Glomerular visceral epithelial cell (primary cell): ENCODE measurements around the gene CD55.

Experiments
- DNase-seq: peaks from one replicate; pipeline ENCODE4 v3.0.0-alpha.2; 2016; ENCODE audit errors: extremely low spot score

Gene CD55

DNA sequence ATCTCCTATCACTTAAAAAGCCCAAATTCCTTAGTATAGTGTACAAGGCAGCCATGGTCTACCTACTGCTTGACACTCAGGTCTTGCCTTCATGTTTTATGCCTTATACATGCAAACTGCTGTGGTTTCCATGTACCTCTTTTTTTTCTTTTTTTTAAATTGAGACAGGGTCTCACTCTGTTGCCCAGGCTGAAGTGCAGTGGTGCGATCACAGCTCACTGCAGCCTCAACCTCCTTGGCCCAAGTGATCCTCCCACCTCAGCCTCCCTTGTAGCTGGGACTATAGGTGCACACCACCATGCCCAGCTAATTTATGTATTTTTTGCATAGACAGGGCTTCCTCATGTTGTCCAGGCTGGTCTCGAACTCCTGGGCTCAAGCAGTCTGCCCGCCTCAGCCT lies 8.0 kb downstream of the CD55 start:
- DNase-seq = no peak

DNA sequence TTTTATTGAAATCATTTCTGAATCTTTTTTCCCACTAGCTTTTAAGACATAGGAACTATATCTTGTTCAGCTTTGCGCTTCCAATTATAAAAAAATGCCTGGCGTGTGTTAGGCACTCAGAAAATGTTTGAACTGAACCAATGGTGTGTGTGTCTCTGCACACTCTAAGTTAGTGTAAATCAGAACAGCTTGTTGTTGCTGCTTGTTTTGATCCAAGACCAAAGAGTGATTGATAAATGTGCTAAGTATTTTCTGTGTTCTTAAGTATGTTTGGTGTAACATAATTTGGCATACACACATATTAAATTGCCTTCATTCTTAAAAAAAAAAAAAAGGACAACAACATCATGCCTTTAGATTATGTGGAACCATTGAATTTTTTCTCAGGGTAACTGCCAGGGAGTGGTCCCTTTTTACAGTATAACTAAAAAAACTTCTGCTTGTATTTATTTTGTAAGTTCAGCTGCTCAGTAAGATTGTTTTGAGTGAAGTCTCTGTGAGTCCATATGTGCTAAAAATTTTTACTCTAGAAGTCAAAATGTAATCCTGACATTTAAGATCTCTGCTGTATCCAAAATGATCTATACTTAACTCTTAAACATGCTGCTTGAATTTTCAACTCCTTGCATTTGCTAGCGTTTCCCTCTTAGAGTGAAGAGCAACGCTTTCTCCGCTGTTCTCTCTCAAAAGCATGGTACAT lies 8.7 kb downstream of the CD55 start:
- DNase-seq = no peak

DNA sequence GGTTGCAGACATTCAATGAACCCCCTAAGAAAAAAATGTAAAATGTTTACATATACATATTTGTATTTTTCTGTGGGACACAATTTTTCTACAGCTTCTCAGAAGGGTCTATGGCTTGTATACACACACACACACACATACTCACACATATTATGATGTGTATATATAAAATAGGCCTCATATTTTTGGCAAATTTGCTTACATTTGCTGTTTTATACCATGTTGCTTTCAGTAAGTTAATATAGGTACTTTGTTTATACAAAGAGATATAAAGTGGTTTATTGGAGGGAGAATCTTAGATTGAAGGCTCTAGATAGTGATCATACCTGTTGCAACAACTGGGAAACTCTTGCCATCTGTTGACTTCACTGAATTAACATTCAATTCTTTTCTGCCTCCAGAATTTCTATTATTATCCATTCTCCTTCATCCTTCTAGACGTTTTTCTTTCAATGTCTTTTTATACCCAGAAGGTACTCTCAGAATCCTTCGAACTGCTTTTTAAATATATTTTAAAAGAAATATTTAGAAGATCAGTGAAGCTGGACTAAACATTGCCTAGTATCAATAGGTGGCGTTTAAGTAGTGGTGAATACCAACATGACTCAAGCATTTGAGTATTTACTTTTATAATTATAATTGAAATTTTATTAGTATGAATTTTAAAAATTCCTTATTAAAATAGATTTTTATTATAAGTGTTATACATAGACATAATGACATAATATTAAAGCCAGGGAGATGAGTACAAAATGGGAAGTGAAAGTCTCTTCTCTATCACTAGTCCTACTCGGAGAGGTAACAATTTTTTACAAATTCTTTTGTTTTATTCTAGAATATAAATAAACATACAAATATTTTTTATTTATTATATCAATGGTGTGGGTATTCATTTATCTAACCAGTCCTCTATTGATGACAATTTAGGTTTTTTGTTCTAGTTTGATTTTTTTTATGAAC lies 10.2 kb downstream of the CD55 start:
- DNase-seq = no peak

DNA sequence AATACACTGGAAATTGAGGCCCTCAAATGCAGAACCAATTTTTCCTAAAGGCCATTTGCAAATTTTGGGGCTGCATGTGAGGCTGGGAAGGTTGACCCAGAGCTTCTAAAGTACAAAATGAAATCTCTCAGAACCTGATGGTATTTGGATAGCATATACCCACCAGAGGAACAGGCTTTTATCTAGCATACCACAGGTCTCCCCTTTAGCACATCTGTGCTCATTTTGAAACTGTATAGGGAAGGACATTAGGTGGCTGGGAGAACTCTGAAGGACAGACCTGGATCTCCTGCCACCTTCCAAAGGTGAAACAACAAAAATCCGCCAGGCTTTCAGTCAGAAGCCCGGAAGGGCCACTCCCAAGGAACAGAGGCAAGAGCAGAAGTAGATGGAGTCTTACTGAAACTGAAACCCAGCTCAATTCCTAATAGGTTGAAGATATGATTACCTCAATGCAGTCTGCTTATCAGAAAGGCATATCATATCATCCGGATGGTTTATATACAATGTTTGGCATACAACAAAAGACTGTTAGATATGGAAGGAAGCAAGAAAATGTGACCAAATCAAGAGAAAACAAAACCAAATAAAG lies 11.6 kb downstream of the CD55 start:
- no peak for DNase-seq

DNA sequence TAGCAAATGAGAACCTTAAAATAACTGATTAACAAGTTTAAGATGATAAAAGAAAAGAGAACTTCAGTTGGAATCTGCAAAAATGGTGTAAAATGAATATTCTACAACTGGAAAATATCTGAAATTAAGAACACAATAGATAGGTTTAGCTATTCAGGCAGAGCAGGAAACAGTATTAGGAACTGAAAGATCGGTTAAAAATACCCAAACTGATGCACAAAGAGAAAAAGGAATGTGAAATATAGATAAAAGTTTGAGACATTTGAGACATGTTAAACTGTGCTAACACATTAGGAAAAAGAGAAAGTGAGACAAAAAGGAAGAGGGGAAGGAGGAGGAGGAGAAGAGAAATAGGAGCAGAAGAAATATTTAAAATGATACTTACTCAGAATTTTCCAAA lies 12.1 kb downstream of the CD55 start:
- no peak for DNase-seq

DNA sequence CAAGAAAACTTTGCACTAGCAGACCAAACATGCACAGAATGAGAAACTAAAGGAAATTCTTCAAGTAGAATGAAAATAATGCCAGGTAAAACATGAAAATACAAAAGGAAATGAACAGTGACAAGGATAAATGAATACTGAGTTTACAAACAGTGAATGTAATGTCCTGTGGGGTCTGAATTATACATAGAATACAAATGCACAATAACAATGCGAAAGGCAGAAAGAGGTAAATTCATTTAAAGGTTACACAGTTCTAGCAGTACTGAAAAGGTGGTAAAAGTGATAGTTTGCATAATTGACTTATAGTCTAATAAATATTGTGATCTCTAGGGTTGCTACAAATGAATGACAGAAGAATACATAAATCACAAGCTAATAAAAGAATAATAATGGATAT lies 12.9 kb downstream of the CD55 start:
- no peak for DNase-seq

DNA sequence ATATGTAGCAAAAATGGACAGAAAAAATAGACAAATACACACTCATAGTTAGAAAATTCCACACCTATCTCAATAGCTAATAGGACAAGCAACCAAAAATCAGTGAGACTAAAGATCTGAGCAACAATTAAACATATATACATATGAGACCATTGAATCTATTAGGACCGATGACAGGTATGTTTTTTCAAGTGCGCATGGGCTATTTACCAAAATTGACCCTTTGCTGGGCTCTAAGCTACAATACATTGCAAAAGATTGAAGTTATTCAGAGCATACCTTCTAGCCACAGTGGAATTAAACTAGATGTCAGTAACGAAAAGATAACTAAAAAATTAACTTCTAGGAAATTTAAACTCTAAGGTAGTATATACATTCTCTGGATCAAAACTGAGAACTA lies 13.7 kb downstream of the CD55 start:
- DNase-seq = no peak

DNA sequence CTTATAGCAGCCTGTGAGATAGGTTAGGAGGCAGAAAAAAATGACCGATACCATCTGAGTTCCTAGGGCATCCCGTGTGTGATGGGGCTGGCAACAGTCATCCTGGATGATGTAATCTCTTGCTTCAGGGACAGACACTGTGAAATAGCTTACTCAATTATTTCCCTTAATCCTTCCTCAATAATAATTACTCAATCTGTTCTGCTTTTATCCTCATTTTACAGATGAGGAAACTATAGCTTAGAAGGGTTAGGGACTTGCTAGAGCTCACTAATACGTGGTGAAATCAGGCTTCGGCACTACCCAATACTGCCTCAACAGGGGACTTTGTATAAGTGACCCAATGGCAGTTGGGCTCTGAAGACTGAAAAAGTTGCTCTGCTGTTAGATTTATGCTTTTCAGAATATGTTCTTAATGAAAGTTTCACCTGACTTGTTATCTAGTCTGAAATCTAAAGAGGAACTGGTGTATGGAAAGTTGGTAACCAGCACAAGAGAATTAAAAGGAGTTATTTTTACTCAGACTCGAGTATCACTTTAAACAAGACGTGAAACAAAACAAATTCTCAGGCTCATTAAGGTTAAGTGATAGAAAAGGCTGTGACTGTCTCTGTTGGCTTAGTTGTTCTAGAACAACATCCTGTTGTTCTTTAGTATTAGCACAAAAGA lies 14.4 kb downstream of the CD55 start:
- DNase-seq = no peak

DNA sequence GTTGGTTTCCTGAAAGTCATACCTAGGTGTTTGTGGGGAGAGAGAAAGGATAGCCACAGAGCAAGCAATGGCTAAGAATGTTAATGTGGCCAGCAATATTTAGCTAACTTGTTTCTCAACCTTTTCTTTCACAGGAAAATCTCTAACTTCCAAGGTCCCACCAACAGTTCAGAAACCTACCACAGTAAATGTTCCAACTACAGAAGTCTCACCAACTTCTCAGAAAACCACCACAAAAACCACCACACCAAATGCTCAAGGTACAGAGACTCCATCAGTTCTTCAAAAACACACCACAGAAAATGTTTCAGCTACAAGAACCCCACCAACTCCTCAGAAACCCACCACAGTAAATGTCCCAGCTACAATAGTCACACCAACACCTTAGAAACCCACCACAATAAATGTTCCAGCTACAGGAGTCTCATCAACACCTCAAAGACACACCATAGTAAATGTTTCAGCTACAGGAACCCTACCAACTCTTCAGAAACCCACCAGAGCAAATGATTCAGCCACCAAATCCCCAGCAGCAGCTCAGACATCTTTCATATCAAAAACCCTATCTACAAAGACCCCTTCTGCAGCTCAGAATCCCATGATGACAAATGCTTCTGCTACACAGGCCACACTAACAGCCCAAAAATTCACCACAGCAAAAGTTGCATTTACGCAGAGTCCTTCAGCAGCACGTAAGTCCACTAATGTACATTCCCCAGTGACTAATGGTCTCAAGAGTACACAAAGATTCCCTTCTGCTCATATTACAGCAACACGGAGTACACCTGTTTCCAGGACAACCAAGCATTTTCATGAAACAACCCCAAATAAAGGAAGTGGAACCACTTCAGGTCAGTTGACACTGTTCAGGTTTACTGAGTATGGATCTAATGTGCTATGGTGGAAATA lies 15.3 kb downstream of the CD55 start:
- DNase-seq = peak; percentile 5

DNA sequence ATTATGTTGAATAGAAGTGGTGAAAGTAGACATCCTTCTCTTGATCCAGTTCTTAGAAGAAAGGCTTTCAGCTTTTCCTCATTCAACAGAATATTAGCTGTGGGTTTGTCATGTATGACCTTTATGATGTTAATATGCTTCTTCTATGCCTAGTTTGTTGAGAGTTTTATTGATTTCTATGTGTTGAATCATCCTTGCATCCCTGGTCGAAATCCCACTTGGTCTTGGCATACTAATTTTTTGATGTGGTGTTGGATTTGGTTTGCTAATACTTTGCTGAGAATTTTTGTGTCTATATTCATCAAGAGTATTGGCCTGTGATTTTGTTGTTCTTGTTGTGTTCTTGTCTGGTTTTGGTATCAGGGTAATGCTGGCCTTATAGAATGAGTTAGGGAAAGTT lies 20.9 kb downstream of the CD55 start:
- no peak for DNase-seq

DNA sequence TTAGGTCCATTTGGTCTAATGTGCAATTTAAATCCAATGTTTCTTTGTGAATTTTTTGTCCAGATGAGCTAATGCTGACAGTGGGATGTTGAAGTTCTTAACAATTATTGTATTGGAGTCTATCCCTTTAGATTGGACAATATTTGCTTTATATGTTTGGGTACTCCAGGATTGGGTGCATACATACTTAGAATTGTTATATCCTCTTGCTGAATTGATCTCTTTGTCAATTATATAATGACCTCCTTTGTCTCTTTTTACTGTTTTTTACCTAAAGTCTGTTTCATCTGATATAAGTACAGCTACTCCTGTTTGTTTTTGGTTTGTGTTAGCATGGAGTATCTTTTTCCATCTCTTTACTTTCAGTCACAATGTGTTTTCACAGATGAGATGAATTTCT lies 22.2 kb downstream of the CD55 start:
- DNase-seq = no peak

DNA sequence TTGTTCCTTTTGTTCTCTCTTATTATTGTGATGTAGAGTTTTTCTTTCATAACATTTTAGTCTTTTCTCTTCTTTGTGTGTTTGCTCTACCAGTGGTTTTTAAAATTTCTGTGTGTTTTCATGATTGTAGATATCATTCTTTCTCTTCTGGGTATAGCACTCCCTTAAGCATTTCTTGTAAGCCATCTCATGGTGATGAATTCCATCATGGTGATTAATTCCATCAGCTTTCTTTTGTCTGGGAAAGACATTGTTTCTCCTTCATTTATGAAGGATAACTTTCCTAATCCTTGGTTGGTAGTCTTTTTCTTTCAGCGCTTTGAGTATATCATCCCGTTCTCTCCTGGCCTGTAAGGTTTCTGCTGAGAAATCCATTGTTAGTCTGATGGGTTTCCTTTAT lies 22.7 kb downstream of the CD55 start:
- no peak for DNase-seq

DNA sequence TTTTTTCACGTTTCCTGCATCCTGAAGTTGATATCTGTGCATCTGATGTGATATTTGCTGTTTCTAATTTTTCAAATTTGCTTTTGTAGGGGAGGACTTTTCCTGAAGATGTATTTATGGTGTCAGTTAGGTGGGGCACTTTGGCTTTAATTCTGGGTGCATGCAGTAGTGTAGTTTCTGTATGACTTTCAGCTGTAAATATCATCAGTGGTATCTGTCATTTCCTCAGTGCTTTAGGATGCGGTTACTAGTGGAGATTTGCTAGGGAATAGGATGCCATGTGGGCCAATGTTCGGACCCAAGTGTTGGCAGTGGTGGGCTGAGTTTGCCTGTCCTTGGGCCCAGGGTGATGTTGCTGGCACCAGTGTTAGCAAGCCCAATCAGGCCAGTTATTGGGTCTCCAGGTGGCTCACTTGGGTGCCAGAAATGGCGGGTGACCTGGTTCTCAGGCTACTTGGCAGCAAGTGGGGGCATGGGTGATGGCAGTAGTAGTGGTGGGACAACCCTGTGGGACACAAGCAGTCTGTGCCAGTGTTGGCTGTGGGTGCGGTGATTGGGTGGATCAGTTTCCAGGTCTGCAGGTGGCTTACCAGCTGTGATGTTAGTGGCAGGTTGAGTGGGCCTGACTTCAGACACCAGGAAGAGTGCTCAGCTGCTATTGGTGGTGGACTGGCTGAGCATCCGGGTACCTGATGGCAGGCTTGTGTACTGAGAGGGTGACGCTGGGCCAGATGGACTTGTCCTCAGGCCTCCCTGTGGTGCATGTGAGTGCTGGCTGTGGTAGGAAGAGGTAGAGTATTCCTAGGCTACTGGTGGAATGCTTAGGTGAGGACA lies 24.4 kb downstream of the CD55 start:
- no peak for DNase-seq

DNA sequence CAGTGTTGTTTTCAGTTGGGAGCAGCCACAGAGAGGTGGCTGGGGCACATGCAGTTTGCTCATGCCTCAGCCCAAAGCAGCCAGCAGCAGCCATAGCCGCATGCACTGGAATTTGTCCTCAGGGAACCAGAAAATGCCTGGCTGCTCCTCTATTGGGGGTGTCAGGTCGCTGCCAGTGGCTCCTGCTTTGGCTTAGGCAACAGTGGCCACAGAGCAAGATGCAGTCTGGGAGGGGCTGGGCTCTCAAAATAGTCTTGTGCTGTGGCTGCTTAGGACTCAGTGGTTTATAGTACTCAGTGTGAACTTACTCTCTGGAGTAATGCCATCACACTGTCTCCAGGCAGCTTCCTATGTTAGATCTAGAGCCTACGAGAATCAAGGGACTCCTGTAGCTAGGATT lies 25.0 kb downstream of the CD55 start:
- no peak for DNase-seq

DNA sequence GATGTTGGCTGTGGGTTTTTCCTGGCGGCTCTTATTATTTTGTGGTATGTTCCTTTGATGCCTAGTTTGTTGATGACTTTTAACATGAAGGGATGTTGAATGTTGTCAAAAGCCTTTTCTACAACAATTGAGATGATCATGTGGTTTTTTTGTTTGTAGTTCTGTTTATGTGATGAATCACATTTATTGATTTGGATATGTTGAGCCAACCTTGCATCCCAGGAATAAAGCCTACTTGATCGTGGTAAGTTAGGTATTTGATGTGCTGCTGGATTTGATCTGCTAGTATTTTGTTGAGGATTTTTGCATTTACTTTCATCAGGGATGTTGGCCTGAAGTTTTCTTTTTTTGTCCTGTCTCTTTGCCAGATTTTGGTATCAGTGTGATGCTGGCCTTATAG lies 28.5 kb downstream of the CD55 start:
- DNase-seq = no peak

DNA sequence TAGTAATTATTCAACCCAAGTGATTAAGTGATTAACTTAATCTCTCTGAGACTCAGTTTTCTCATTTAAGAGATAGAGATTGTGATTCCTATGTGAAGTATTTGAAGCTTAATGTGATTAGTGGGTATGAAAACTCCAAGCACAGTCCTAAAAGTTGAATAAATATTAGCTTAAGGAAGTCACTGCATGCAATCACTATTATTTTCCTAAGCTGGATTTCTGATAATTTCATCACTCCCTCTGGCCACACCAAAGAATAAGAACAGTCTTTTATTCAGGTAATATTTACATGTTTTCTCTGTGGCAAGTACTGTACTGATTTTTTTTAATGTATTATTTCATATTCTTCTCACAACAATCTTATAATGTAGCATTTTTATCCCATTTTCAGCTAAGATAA lies 31.1 kb downstream of the CD55 start:
- DNase-seq = no peak

DNA sequence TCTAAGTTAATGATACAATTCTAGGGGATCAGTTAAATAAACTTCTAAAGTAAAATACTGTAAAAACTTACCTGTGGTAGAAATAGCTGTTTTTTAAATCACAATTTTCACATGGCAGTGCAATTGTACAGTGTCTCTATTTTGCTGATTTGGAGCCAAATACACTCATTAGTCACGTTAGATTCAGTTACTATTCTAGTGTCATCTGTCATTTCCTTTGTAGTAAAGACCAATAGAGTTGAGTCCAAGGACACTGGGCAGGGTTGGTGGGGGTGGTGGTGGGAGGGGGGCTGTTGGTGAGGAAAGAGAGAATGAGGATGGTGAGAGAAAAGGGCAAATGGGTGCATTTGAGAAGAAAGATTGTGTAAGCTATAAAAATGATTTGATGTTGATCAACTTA lies 33.6 kb downstream of the CD55 start:
- DNase-seq = no peak

DNA sequence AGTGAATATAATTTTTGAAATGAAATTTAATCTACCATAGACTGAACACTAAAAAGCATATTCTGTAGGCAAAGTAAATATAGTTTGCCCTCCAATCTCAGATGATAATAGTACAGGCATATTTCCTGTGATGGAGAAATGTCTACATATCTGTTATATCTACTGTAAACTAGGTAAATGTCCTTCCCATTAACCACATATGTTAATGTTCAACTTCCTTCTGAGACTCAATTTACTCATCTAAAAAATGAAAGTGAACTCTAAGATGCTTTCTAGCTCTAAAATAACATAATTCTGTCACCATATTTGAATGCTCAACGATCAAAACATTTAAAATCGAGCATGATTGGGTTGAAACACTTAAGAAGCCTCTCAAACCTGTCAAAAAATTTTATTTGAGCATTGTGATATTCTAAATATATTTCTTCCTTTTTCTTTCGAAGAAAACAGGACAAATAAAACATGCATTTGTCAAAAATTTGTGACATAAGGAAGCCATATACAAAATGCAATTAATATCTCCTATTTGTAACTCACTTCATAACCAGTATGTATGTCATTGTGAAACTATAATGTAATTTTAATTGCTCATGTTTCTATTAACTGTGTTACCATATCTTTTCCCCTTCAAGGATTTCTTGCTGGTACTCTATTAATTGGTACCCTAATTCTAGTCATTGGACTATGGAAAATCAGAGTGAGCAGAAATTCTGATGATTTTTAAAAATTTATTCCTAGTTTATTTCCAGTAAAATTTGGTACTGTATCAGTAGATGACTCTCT lies 34.2 kb downstream of the CD55 start:
- no peak for DNase-seq

DNA sequence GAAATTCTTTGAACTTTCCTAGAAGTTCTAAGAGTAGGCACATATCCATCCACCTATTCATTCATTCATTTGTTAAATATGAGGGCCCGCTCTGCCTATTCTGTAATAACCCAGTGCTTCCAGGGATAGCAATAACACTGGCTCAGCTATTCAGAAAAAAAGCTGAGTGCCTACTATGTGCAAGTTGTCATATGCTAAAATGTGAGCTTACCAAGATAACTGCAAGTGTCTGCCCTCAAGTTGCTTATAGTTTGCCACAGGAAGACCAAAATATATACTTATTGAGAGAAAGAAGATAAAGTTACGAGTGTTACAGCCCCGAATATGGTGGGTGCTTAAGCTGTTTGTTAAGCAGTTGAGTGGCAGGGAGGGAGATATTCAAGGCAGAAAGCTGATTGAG lies 39.6 kb downstream of the CD55 start:
- no peak for DNase-seq

DNA sequence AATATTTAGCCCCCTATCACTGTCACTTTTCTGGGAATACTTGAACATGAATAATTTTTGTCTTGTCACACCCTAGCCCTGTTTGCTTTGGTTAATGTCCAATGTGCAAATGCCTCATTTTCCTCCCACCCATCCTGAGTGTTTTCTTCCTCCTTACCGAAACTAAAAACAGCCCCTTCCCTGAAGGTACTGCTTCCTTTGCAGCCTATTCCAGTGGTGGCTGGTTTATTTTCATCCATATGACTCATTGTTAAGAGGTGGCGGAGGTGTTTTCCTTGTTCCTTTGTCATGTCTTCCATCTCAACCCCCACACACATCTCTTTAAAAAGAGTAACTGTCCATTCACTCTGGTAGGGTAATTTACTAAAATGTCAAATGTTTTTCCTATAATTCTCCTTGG lies 40.4 kb downstream of the CD55 start:
- DNase-seq = no peak
